ENCODE data around the gene SH2D3A. TPM values are rescaled to one million over a fixed set of nuclear protein-coding genes. Genes with fewer than 3 reads are reported as not detected.
"Not testable (repeated sequence)": the region's sequence is repeated elsewhere in the genome, so short reads cannot be mapped to it uniquely, and the experiment has no call there.

Gene SH2D3A
- total RNA-seq, 5 donors from 2014 or later (not counting 1 experiment from before 2014, with no cell fraction given): 61.7 to 83.7 (median 73.6) TPM

GRCh38 chr19:6767081-6767356 is 216 bp downstream of the SH2D3A start:
- Mint-ChIP-seq H3K9me3 (no peaks in the 10 kb centered on the region), H3K4me3 (peak overlapping the region; percentile 87 to 89 (median 87)), H3K27ac (peak overlapping the region; percentile 93 to 94), H3K36me3 (no peaks in the 10 kb centered on the region), H3K27me3 (no peaks in the 10 kb centered on the region), H3K4me1 (peaks cover 36 to 43% (median 37%) of the 10 kb centered on the region in 3 donors)
- no peaks in the 10 kb centered on the region for H3K9me3 ChIP-seq
- ATAC-seq (replicated peaks in 1 of 4): peak; percentile 49 to 74 (median 70)
- peaks cover 0 to 8% of the 10 kb centered on the region in 2 donors for H3K36me3 ChIP-seq (ENCODE audit: control insufficient read depth in 2 of 2, extremely low read depth in 1 of 2, insufficient read depth in 1 of 2, low read length in 1 of 2)
- H3K4me3 ChIP-seq (ENCODE audit: control insufficient read depth in 1 of 2, extremely low read depth in 1 of 2, low read length in 1 of 2): peak overlapping the region; percentile 70 to 87
- no peaks in the 10 kb centered on the region for H3K27me3 ChIP-seq (replicated peaks in 1 of 2; ENCODE audit: control insufficient read depth in 2 of 2, extremely low read depth in 1 of 2, insufficient read depth in 2 of 2, low read length in 1 of 2)
- WGBS (ENCODE audit: insufficient coverage): 0% methylated on average over 14 of the region's 15 CpGs
- CTCF ChIA-PET: interaction anchor here in 1 of 2 donors (3.2 kb wide), 1 partner anchor 29 kb away, joined by 23 read pairs; the partner anchor contains the start of gene GPR108
- POLR2A ChIA-PET: no interaction called here
- peaks cover 17 to 54% of the 10 kb centered on the region in 2 experiments for H3K4me1 ChIP-seq (ENCODE audit: control insufficient read depth in 1 of 2, extremely low read depth in 1 of 2, insufficient read depth in 2 of 2, low read length in 2 of 2)
- H3K27ac ChIP-seq (ENCODE audit: low read length): peak overlapping the region; percentile 96
- peak in 8 of 35 experiments; percentile 31 to 78 (median 56) for DNase-seq

- Histone ChIP-seq H3K27me3 (replicated peaks in 1 of 2; ENCODE audit: control insufficient read depth in 2 of 2, extremely low read depth in 1 of 2, insufficient read depth in 2 of 2, low read length in 1 of 2) (no peaks in the 10 kb centered on the region), H3K27ac (ENCODE audit: low read length) (peak overlapping the region; percentile 96), H3K4me1 (ENCODE audit: control insufficient read depth in 1 of 2, extremely low read depth in 1 of 2, insufficient read depth in 2 of 2, low read length in 2 of 2) (peaks cover 17 to 51% of the 10 kb centered on the region in 2 experiments), H3K36me3 (ENCODE audit: control insufficient read depth in 2 of 2, extremely low read depth in 1 of 2, insufficient read depth in 1 of 2, low read length in 1 of 2) (peaks cover 0 to 13% of the 10 kb centered on the region in 2 donors), H3K4me3 (ENCODE audit: control insufficient read depth in 1 of 2, extremely low read depth in 1 of 2, low read length in 1 of 2) (peak overlapping the region; percentile 70 to 87), H3K9me3 (no peaks in the 10 kb centered on the region)
- 33% methylated on average over 13 of the region's 16 CpGs for WGBS (ENCODE audit: insufficient coverage)
- Mint-ChIP-seq H3K27me3 (no peaks in the 10 kb centered on the region), H3K4me1 (peaks cover 32 to 38% (median 34%) of the 10 kb centered on the region in 3 donors), H3K4me3 (peak overlapping the region; percentile 87 to 89 (median 87)), H3K36me3 (peaks cover under 1% of the 10 kb centered on the region), H3K9me3 (no peaks in the 10 kb centered on the region), H3K27ac (peak overlapping the region; percentile 93 to 94)
- ChIA-PET POLR2A (no interaction called here), CTCF (no interaction called here)
- peak in 2 of 35 experiments; percentile 15 to 34 for DNase-seq
- ATAC-seq (replicated peaks in 1 of 4): no peak
These were observed 716 bp downstream of the SH2D3A start for GRCh38 chr19:6766357-6767080.

GRCh38 chr19:6765738-6766356 is 1.4 kb downstream of the SH2D3A start:
- peak overlapping the region; percentile 93 to 94 for H3K27ac Mint-ChIP-seq
- no peaks in the 10 kb centered on the region for H3K27me3 Mint-ChIP-seq
- peak overlapping the region; percentile 87 to 89 (median 87) for H3K4me3 Mint-ChIP-seq
- H3K4me1 ChIP-seq (ENCODE audit: control insufficient read depth in 1 of 2, extremely low read depth in 1 of 2, insufficient read depth in 2 of 2, low read length in 2 of 2): peaks cover 17 to 51% of the 10 kb centered on the region in 2 experiments
- no peak for ATAC-seq (replicated peaks in 1 of 4)
- H3K4me3 ChIP-seq (ENCODE audit: control insufficient read depth in 1 of 2, extremely low read depth in 1 of 2, low read length in 1 of 2): peak overlapping the region; percentile 70 to 87
- H3K27ac ChIP-seq (ENCODE audit: low read length): peak overlapping the region; percentile 96
- peaks cover 29 to 38% (median 34%) of the 10 kb centered on the region in 3 donors for H3K4me1 Mint-ChIP-seq
- H3K9me3 ChIP-seq: no peaks in the 10 kb centered on the region
- H3K36me3 ChIP-seq (ENCODE audit: control insufficient read depth in 2 of 2, extremely low read depth in 1 of 2, insufficient read depth in 1 of 2, low read length in 1 of 2): peaks cover 0 to 20% of the 10 kb centered on the region in 2 donors
- H3K36me3 Mint-ChIP-seq: peaks cover 7% of the 10 kb centered on the region
- POLR2A ChIA-PET: no interaction called here
- peak in 11 of 35 experiments; percentile 14 to 49 (median 28) for DNase-seq
- H3K27me3 ChIP-seq (replicated peaks in 1 of 2; ENCODE audit: control insufficient read depth in 2 of 2, extremely low read depth in 1 of 2, insufficient read depth in 2 of 2, low read length in 1 of 2): no peaks in the 10 kb centered on the region
- H3K9me3 Mint-ChIP-seq: no peaks in the 10 kb centered on the region
- CTCF ChIA-PET: no interaction called here
- 17% methylated on average over 5 of the region's 8 CpGs for WGBS (ENCODE audit: insufficient coverage)

GRCh38 chr19:6762253-6762797 is 4.9 kb downstream of the SH2D3A start:
- H3K27ac ChIP-seq (ENCODE audit: low read length); H3K27ac Mint-ChIP-seq; H3K9me3 Mint-ChIP-seq; H3K4me3 Mint-ChIP-seq; H3K27me3 ChIP-seq (replicated peaks in 1 of 2; ENCODE audit: control insufficient read depth in 2 of 2, extremely low read depth in 1 of 2, insufficient read depth in 2 of 2, low read length in 1 of 2); POLR2A ChIA-PET; H3K9me3 ChIP-seq; ATAC-seq (replicated peaks in 1 of 4); H3K4me3 ChIP-seq (ENCODE audit: control insufficient read depth in 1 of 2, extremely low read depth in 1 of 2, low read length in 1 of 2); H3K27me3 Mint-ChIP-seq; CTCF ChIA-PET; DNase-seq: not testable (repeated sequence)
- peaks cover 21 to 30% (median 30%) of the 10 kb centered on the region in 3 donors for H3K4me1 Mint-ChIP-seq
- H3K36me3 ChIP-seq (ENCODE audit: control insufficient read depth in 2 of 2, extremely low read depth in 1 of 2, insufficient read depth in 1 of 2, low read length in 1 of 2): peaks cover 6 to 47% of the 10 kb centered on the region in 2 donors
- no CpG with 5 or more reads among the region's 8 CpGs for WGBS (ENCODE audit: insufficient coverage)
- peaks cover 26% of the 10 kb centered on the region for H3K36me3 Mint-ChIP-seq
- peaks cover 11 to 32% of the 10 kb centered on the region in 2 experiments for H3K4me1 ChIP-seq (ENCODE audit: control insufficient read depth in 1 of 2, extremely low read depth in 1 of 2, insufficient read depth in 2 of 2, low read length in 2 of 2)

- POLR2A ChIA-PET: interaction anchor here in 1 of 2 donors (0.6 to 0.7 kb wide), 2 partner anchors 219 to 291 kb away, joined by 3 to 6 read pairs; no protein-coding TSS in a partner anchor
- peaks cover 5 to 21% of the 10 kb centered on the region in 2 experiments for H3K4me1 ChIP-seq (ENCODE audit: control insufficient read depth in 1 of 2, extremely low read depth in 1 of 2, insufficient read depth in 2 of 2, low read length in 2 of 2)
- H3K4me3 Mint-ChIP-seq: no peak overlapping the region
- WGBS (ENCODE audit: insufficient coverage): 86% methylated on average over 1 of the region's 4 CpGs
- H3K4me3 ChIP-seq (ENCODE audit: control insufficient read depth in 1 of 2, extremely low read depth in 1 of 2, low read length in 1 of 2): no peak overlapping the region
- peaks cover 26% of the 10 kb centered on the region for H3K36me3 Mint-ChIP-seq
- ATAC-seq (replicated peaks in 1 of 4) (peak in 1 of 4 experiments; percentile 61), DNase-seq (peak in 3 of 35 experiments; percentile 35 to 42 (median 39))
- peak overlapping the region in 1 of 2 donors; percentile 11 for H3K27ac Mint-ChIP-seq
- CTCF ChIA-PET: no interaction called here
- peaks cover 9 to 48% of the 10 kb centered on the region in 2 donors for H3K36me3 ChIP-seq (ENCODE audit: control insufficient read depth in 2 of 2, extremely low read depth in 1 of 2, insufficient read depth in 1 of 2, low read length in 1 of 2)
- H3K27ac ChIP-seq (ENCODE audit: low read length): no peak overlapping the region
- no peaks in the 10 kb centered on the region for H3K9me3 ChIP-seq
- H3K9me3 Mint-ChIP-seq: no peaks in the 10 kb centered on the region
- H3K27me3 ChIP-seq (replicated peaks in 1 of 2; ENCODE audit: control insufficient read depth in 2 of 2, extremely low read depth in 1 of 2, insufficient read depth in 2 of 2, low read length in 1 of 2): no peaks in the 10 kb centered on the region
- peaks cover 11 to 22% (median 21%) of the 10 kb centered on the region in 3 donors for H3K4me1 Mint-ChIP-seq
- H3K27me3 Mint-ChIP-seq: no peaks in the 10 kb centered on the region
These were observed 6.1 kb downstream of the SH2D3A start for GRCh38 chr19:6761053-6761676.

GRCh38 chr19:6760606-6761005 is 6.6 kb downstream of the SH2D3A start:
- Histone ChIP-seq H3K27ac (ENCODE audit: low read length) (no peak overlapping the region), H3K4me3 (ENCODE audit: control insufficient read depth in 1 of 2, extremely low read depth in 1 of 2, low read length in 1 of 2) (no peak overlapping the region), H3K9me3 (no peaks in the 10 kb centered on the region), H3K27me3 (replicated peaks in 1 of 2; ENCODE audit: control insufficient read depth in 2 of 2, extremely low read depth in 1 of 2, insufficient read depth in 2 of 2, low read length in 1 of 2) (no peaks in the 10 kb centered on the region), H3K4me1 (ENCODE audit: control insufficient read depth in 1 of 2, extremely low read depth in 1 of 2, insufficient read depth in 2 of 2, low read length in 2 of 2) (peaks cover 0 to 15% of the 10 kb centered on the region in 2 experiments), H3K36me3 (ENCODE audit: control insufficient read depth in 2 of 2, extremely low read depth in 1 of 2, insufficient read depth in 1 of 2, low read length in 1 of 2) (peaks cover 9 to 48% of the 10 kb centered on the region in 2 donors)
- no peaks in the 10 kb centered on the region for H3K9me3 Mint-ChIP-seq
- H3K4me1 Mint-ChIP-seq: peaks cover 6 to 16% (median 15%) of the 10 kb centered on the region in 3 donors
- H3K36me3 Mint-ChIP-seq: peaks cover 26% of the 10 kb centered on the region
- ChIA-PET POLR2A (interaction anchor here in 1 of 2 donors (0.6 kb wide), 1 partner anchor 219 kb away, joined by 3 read pairs; no protein-coding TSS in a partner anchor), CTCF (no interaction called here)
- WGBS (ENCODE audit: insufficient coverage): 99% methylated on average over 12 of the region's 17 CpGs
- no peak overlapping the region for H3K4me3 Mint-ChIP-seq
- H3K27ac Mint-ChIP-seq: peak overlapping the region in 1 of 2 donors; percentile 16
- no peak for DNase-seq
- ATAC-seq (replicated peaks in 1 of 4): no peak
- H3K27me3 Mint-ChIP-seq: no peaks in the 10 kb centered on the region
